ENCODE results near the gene VAV2. TPM values are rescaled to one million over a fixed set of nuclear protein-coding genes. Genes with fewer than 3 reads are reported as not detected.

Gene VAV2
- total RNA-seq, 1 donor from 2014 or later, result 34.6 TPM

DNA sequence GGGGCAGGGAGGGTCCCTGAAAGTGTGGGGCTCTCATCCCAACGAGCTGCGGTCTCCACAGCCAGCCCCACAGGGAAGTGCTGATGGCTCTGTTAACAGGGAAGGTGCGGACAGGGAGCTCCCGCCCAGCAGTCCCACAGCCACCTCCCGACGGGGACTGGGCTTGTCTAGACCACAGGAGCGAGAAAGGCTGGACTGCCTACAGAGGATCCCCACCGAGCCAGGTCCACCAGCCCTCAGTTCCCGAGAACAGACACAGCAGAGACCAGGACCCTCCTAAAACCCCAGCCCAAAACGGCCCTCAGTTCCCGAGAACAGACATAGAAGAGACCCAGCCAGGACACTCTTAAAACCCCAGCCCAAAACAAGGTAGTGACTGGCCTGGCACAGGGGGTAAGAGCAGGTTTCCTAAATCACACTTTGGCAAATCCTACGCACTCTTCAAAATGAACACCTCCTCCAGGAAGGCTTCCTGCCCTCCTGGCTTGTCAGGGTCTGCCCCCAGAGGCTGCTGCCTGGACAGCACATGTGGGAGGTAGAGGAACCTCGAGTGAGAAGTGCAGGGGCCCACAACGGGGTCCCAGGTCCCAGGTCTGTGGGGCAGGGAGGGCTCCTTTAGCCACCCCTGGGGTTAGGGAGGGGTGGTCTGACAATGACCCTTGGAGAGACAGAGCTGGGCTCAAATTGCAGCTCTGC lies 167.9 kb downstream of the VAV2 start:
- Histone ChIP-seq H3K27me3 (no peaks in the 10 kb centered on the region), H3K27ac (no peak overlapping the region), H3K4me3 (no peak overlapping the region), H3K36me3 (no peaks in the 10 kb centered on the region), H3K9me3 (no peaks in the 10 kb centered on the region), H3K4me1 (no peaks in the 10 kb centered on the region)
- intact Hi-C loops (cut with DNase I), result no loop called here
- ATAC-seq (no peak), DNase-seq (no peak)
- TF ChIP-seq, protein P1, sequence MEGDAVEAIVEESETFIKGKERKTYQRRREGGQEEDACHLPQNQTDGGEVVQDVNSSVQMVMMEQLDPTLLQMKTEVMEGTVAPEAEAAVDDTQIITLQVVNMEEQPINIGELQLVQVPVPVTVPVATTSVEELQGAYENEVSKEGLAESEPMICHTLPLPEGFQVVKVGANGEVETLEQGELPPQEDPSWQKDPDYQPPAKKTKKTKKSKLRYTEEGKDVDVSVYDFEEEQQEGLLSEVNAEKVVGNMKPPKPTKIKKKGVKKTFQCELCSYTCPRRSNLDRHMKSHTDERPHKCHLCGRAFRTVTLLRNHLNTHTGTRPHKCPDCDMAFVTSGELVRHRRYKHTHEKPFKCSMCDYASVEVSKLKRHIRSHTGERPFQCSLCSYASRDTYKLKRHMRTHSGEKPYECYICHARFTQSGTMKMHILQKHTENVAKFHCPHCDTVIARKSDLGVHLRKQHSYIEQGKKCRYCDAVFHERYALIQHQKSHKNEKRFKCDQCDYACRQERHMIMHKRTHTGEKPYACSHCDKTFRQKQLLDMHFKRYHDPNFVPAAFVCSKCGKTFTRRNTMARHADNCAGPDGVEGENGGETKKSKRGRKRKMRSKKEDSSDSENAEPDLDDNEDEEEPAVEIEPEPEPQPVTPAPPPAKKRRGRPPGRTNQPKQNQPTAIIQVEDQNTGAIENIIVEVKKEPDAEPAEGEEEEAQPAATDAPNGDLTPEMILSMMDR (IDR thresholded peaks at IDR 0.05), result no peak

DNA sequence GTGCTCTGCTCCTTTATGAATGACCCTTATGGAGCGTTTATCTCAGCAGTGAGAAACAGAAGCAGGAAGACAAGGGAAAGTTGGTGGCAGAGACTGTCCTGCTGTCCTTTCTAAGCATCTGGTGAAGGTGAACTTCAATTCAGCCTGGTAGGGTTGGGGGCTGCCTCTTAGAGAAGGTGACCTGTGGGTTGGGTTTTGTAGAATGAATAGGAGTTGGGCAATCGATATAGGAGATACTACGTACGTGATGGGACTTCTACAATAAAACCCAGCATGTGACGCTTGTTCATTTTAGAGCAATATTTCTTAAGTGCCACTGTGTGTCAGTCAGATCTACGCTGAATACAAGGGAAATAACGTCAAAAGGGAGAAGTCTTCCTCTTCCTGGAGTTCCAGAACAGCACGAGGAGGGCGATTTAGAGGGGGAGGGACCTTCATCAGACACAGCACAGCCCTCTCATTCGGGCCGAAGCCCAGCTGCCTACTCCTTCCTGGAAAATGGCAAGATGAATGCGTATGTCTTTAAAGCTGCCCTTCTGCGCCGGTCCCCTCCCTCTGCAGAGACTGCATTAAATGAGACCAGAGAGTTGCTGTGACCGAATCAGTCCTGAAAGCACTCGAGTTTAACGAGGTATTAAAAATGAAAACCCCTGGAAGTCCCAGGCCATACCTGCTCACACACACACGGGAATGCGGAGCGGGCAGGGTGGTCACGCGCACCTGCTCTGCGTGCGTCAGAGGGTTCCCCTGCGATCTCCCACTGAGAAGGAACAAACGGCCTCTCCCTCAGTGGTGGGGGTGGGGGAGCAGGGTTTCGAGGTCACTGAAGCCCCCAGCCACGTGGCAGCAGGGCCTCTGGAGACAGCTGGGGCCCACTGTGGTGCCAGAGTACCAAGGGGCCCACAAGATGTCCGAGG lies 168.7 kb downstream of the VAV2 start:
- DNase-seq, result no peak
- intact Hi-C loops (cut with DNase I), result no loop called here

DNA sequence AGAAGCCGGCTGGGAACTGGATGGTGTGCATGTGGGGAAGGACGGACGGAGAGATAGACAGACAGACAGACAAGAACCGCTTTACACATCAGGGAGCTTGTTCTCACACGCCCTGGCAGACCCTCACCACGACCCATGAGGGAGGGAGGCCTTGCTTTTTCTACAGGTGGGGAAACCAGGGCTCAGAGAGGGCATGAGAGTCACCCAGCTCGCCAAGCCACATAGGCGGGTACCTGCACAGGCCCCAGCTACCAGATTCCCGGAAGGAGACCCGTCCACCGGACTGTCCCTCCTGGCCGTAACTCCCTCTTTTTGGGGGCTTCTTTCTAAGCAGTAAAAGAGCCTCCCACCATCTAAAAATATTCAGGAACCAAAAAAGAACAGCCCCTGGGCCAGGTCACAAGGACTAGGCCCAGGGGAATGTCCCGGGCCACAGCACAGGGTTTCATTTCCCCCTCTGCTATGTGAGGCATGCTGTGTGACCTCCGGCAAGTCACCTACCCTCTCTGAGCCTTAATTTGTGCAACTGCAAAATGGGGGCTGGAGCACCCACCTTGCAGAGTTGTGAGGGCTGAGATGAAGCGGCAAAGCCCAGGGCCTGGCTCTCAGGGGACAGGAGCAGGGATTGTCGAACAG lies 169.6 kb downstream of the VAV2 start:
- ATAC-seq, result no peak
- H3K4me1 ChIP-seq, result no peaks in the 10 kb centered on the region
- H3K9me3 ChIP-seq, result no peaks in the 10 kb centered on the region
- TF ChIP-seq, protein P1 (IDR thresholded peaks at IDR 0.05), result no peak
- intact Hi-C loops (cut with DNase I), result no loop called here
- no peaks in the 10 kb centered on the region for H3K27me3 ChIP-seq
- DNase-seq, result no peak
- no peak overlapping the region for H3K27ac ChIP-seq
- H3K4me3 ChIP-seq, result no peak overlapping the region
- H3K36me3 ChIP-seq, result no peaks in the 10 kb centered on the region

More for the DNA sequence above, 168.7 kb downstream of the VAV2 start:
- Histone ChIP-seq H3K27me3 (no peaks in the 10 kb centered on the region), H3K36me3 (no peaks in the 10 kb centered on the region), H3K4me1 (no peaks in the 10 kb centered on the region), H3K4me3 (no peak overlapping the region), H3K9me3 (no peaks in the 10 kb centered on the region), H3K27ac (no peak overlapping the region)
- TF ChIP-seq, protein P1 (IDR thresholded peaks at IDR 0.05), result no peak
- no peak for ATAC-seq

DNA sequence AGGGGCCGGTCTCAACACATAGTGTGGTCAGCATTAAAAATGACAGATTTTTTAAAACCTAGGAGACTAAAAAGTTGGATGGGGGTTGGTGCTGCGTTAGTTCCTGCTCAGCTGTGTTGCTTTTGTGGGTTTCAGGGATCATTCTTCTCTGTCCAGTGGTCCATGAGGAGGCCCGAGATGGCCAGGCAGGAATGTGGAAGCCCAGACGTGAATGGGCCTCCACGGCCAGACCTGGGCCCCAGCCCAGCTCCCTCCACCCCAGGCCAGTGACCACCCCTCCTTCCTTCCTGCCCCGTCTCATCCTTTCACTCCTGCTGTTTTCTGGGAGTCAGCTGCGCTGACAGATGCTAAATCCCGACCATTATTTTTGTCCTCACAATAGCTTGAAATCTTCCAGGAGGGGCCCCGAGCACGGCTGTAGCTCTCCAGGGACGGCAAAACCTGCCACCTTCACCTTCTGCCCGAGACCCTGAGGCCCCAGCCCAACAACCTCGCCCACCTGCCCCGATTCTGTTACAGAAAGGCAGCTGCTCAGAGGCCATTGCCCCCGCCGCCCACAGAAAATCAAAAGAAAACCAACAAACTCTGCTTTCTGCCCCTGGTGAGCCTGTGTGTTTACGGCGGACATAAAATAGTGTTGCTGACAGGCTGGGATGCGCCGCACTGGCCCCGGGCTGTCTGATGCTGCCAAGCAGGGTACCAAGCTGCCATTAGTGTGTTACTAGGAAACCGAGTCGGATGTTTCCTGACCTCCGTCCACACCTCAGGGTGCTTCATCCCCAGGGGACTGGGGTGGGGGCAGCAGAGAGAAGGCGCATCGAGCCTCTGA lies 170.3 kb downstream of the VAV2 start:
- DNase-seq (no peak), ATAC-seq (no peak)
- Histone ChIP-seq H3K4me3 (no peak overlapping the region), H3K27me3 (no peaks in the 10 kb centered on the region), H3K36me3 (no peaks in the 10 kb centered on the region), H3K27ac (no peak overlapping the region), H3K4me1 (no peaks in the 10 kb centered on the region), H3K9me3 (no peaks in the 10 kb centered on the region)
- TF ChIP-seq, protein P1 (IDR thresholded peaks at IDR 0.05), result no peak
- intact Hi-C loops (cut with DNase I), result no loop called here

DNA sequence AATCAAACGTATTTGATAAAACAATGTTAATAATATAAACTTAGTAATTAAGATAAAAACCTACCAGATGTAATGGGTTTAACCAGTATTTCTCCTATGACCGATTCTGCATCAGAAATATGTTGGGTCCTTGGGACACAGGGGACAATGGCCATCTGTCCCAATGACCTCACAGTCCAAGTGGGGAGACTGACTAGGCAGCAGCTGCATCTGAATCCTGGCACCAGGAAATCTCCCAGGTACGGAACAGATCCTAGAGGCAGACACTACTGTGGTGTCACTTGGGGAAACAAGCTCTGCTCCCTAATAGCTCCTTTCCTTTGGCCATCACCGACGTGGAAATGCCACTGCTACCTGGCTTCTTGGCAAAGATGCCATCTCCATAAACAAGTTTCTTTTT lies 172.2 kb downstream of the VAV2 start:
- no peaks in the 10 kb centered on the region for H3K36me3 ChIP-seq
- no peaks in the 10 kb centered on the region for H3K4me1 ChIP-seq
- no peak for DNase-seq
- H3K9me3 ChIP-seq, result no peaks in the 10 kb centered on the region
- H3K4me3 ChIP-seq, result no peak overlapping the region
- TF ChIP-seq, protein P1 (IDR thresholded peaks at IDR 0.05), result no peak
- intact Hi-C loops (cut with DNase I), result no loop called here
- ATAC-seq, result no peak
- no peaks in the 10 kb centered on the region for H3K27me3 ChIP-seq
- no peak overlapping the region for H3K27ac ChIP-seq
